GM12872 (cell line): Measurements from ENCODE around the gene STPG2.

Experiments used
- CTCF ChIP-seq: IDR thresholded peaks from 3 replicates; pipeline ENCODE4 v1.5.1; 2011; ENCODE audit warnings: low read depth, mild to moderate bottlenecking, low read length, moderate library complexity; ENCODE audit not compliant: insufficient read depth

The STPG2 gene

GRCh38 chr4:98143001-98143899 lies at the start of gene STPG2:
STPG2 (minus strand) TSS chr4:98143476.
- peak; percentile 54 for TF ChIP-seq CTCF

GRCh38 chr4:98185279-98185678 lies 42.0 kb upstream of the STPG2 start:
- TF ChIP-seq CTCF: no peak

GRCh38 chr4:98181809-98182208 lies 38.5 kb upstream of the STPG2 start:
- TF ChIP-seq CTCF: no peak

- no peak for TF ChIP-seq CTCF
Observed at GRCh38 chr4:98179951-98180350, 36.7 kb upstream of the STPG2 start.

- TF ChIP-seq CTCF: no peak
Observed at GRCh38 chr4:98176531-98176930, 33.3 kb upstream of the STPG2 start.

- no peak for TF ChIP-seq CTCF
Observed at GRCh38 chr4:98170035-98170434, 26.8 kb upstream of the STPG2 start.

GRCh38 chr4:98166731-98167041 lies 23.4 kb upstream of the STPG2 start:
- no peak for TF ChIP-seq CTCF
